ENCODE measurements around the gene CORO6.

- TF ChIP-seq, protein P1, sequence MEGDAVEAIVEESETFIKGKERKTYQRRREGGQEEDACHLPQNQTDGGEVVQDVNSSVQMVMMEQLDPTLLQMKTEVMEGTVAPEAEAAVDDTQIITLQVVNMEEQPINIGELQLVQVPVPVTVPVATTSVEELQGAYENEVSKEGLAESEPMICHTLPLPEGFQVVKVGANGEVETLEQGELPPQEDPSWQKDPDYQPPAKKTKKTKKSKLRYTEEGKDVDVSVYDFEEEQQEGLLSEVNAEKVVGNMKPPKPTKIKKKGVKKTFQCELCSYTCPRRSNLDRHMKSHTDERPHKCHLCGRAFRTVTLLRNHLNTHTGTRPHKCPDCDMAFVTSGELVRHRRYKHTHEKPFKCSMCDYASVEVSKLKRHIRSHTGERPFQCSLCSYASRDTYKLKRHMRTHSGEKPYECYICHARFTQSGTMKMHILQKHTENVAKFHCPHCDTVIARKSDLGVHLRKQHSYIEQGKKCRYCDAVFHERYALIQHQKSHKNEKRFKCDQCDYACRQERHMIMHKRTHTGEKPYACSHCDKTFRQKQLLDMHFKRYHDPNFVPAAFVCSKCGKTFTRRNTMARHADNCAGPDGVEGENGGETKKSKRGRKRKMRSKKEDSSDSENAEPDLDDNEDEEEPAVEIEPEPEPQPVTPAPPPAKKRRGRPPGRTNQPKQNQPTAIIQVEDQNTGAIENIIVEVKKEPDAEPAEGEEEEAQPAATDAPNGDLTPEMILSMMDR (IDR thresholded peaks at IDR 0.05): no peak
- TF ChIP-seq POLR2A (IDR thresholded peaks at IDR 0.05): no peak
These were observed 19.5 kb downstream of the CORO6 start for GRCh38 chr17:29603109-29603674.
